ENCODE measurements around the gene ELL.
"Not testable (repeated sequence)": the region's sequence is repeated elsewhere in the genome, so short reads cannot be mapped to it uniquely, and the experiment has no call there.

Gene ELL

DNA sequence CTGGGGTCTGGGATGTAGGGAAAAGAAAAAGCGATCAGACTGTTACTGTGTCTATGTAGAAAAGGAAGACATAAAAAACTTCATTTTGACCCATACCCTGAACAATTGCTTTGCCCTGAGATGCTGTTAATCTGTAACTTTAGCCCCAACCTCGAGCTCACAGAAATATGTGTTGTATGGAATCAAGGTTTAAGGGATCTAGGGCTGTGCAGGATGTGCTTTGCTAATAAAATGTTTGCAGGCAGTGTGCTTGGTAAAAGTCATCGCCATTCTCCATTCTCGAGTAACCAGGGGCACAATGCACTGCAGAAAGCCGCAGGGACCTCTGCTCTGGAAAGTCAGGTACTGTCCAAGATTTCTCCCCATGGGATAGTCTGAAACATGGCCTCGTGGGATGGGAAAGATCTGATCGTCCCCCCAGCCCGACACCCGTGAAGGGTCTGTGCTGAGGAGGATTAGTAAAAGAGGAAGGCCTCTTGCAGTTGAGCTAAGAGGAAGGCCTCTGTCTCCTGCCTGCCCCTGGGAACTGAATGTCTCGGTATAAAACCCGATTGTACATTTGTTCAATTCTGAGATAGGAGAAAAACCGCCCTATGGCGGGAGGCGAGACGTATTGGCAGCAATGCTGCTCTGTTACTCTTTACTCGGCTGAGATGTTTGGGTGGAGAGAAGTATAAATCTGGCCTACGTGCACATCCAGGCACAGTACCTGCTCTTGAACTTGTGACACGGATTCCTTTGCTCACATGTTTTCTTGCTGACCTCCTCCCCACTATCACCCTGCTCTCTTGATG lies 119.2 kb downstream of the ELL start:
- H3K4me3 ChIP-seq (ENCODE audit: low read length in 2 of 2); H3K27me3 ChIP-seq (ENCODE audit: control insufficient read depth in 1 of 2, insufficient read depth in 2 of 2, low read length in 2 of 2); H3K36me3 ChIP-seq (ENCODE audit: control insufficient read depth in 2 of 2, insufficient read depth in 2 of 2, low read length in 2 of 2); H3K9ac ChIP-seq (ENCODE audit: low read length in 2 of 2); H3K27ac ChIP-seq (ENCODE audit: low read length); H3K4me1 ChIP-seq (ENCODE audit: control insufficient read depth, insufficient read depth, low read length); H3K9me3 ChIP-seq (ENCODE audit: control insufficient read depth in 2 of 2, low read length in 2 of 2): not testable (repeated sequence)

DNA sequence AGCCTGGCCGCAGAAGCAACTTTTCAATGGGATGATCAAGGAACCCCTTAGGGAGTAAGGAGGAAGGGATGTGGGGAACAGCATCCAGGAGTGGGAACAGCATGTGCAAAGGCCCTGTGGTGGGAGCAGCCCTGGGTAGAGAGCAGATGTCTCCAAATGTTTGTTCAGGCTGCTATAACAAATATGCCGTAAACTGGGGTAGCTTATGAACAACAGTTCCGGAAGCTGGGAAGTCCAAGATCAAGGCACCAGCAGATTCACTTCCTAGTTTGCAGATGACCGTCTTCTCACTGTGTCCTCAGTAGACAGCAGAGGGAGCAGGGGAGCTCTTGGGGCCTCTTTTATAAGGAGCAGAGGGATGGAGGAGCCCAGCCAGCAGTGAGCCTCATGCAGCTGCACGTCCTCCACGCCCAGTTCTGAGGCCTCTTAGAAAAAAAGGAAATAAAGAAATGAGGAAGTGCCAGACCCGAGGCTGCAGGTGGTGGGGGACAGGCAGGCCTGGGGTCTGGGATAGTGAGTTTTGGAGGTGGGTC lies 120.2 kb downstream of the ELL start:
- H3K9ac ChIP-seq (ENCODE audit: low read length in 2 of 2): no peak overlapping the region
- H3K4me1 ChIP-seq (ENCODE audit: control insufficient read depth, insufficient read depth, low read length): peaks cover 4% of the 10 kb centered on the region
- H3K27ac ChIP-seq (ENCODE audit: low read length): no peak overlapping the region
- no peak overlapping the region for H3K4me3 ChIP-seq (ENCODE audit: low read length in 2 of 2)
- no peaks in the 10 kb centered on the region for H3K9me3 ChIP-seq (ENCODE audit: control insufficient read depth in 2 of 2, low read length in 2 of 2)
- no peaks in the 10 kb centered on the region for H3K36me3 ChIP-seq (ENCODE audit: control insufficient read depth in 2 of 2, insufficient read depth in 2 of 2, low read length in 2 of 2)
- peaks cover 15 to 18% of the 10 kb centered on the region in 2 donors for H3K27me3 ChIP-seq (ENCODE audit: control insufficient read depth in 1 of 2, insufficient read depth in 2 of 2, low read length in 2 of 2)

DNA sequence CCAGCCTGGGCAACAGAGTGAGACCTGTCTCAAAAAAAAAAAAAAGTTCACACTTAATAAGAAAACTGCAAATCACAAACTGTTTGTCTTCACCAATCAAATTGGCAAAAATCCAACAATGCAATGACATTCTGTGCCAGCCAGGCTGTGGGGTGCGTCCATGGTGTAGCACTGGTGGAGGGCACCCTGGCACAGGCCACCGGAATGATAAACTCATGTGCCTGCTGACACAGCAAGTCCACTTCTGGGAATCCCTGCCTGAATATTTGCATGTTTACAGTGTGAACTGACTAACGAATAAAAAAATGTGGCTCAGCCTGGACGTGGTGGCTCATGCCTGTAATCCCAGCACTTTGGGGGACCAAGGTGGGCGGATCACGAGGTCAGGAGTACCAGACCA lies 122.9 kb downstream of the ELL start:
- H3K27ac ChIP-seq (ENCODE audit: low read length): no peak overlapping the region
- H3K36me3 ChIP-seq (ENCODE audit: control insufficient read depth in 2 of 2, insufficient read depth in 2 of 2, low read length in 2 of 2): no peaks in the 10 kb centered on the region
- peaks cover 21 to 22% of the 10 kb centered on the region in 2 donors for H3K27me3 ChIP-seq (ENCODE audit: control insufficient read depth in 1 of 2, insufficient read depth in 2 of 2, low read length in 2 of 2)
- H3K9ac ChIP-seq (ENCODE audit: low read length in 2 of 2): no peak overlapping the region
- H3K4me3 ChIP-seq (ENCODE audit: low read length in 2 of 2): no peak overlapping the region
- H3K9me3 ChIP-seq (ENCODE audit: control insufficient read depth in 2 of 2, low read length in 2 of 2): no peaks in the 10 kb centered on the region
- H3K4me1 ChIP-seq (ENCODE audit: control insufficient read depth, insufficient read depth, low read length): peaks cover 4% of the 10 kb centered on the region

DNA sequence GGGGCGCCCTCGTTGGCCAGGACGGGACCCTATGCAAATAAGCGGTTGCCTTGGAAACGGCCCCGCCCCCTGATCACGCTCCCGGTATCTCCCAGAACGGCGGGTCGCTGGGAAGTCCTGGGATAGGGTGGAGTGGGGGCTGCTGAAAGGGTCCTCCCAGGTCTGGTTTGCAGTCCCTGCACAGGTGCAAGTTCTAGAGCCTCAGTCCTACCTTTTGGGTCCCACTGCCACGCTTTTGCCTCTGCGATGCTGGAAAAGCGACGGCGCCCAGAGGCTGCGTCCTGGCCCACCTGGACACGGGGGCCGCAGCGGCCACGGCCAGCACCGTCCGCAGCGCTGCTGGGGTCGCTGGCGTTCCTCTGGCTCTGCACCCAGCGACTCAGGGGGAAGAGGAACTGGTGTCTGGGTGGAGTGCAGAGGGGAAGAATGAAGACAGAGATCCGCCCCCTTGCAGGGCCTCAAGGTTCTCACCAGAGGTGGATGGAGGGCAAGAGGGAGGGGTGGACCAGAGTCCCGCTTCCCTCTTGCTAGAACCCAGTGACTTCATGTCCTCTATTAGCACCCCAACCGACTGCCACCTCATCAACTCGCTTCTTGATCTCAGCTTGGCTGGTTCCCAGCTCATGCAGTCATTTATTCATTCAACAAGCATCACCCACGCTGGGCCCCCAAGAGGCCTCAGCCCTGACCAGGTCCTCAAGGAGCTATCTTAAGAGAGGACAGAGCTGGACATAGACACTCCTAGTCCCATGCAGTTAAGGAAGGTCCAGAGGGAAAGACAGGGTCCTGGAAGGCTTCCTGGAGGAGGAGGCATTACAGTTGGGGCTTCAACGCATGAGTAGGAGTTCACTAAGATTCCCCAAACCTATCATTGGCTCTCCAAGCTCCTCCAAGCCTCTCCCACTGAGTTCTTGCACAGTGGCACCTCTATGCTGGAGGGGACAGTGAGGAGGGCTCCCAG lies 124.3 kb downstream of the ELL start, which contains the start of gene LRRC25:
Gene LRRC25 (minus strand): TSS at position 381 of the 961 bp plus-strand sequence. CDS start 659 bp downstream, outside the sequence.
- Histone ChIP-seq H3K27me3 (ENCODE audit: control insufficient read depth in 1 of 2, insufficient read depth in 2 of 2, low read length in 2 of 2) (peaks cover 21 to 22% of the 10 kb centered on the region in 2 donors), H3K9ac (ENCODE audit: low read length in 2 of 2) (no peak within 1 kb of the TSS), H3K27ac (ENCODE audit: low read length) (no peak within 1 kb of the TSS), H3K36me3 (ENCODE audit: control insufficient read depth in 2 of 2, insufficient read depth in 2 of 2, low read length in 2 of 2) (no peaks in the 10 kb centered on the region), H3K4me1 (ENCODE audit: control insufficient read depth, insufficient read depth, low read length) (peaks cover 4% of the 10 kb centered on the region), H3K4me3 (ENCODE audit: low read length in 2 of 2) (peak within 1 kb of the TSS in 1 of 2 donors; percentile 54), H3K9me3 (ENCODE audit: control insufficient read depth in 2 of 2, low read length in 2 of 2) (no peaks in the 10 kb centered on the region)

DNA sequence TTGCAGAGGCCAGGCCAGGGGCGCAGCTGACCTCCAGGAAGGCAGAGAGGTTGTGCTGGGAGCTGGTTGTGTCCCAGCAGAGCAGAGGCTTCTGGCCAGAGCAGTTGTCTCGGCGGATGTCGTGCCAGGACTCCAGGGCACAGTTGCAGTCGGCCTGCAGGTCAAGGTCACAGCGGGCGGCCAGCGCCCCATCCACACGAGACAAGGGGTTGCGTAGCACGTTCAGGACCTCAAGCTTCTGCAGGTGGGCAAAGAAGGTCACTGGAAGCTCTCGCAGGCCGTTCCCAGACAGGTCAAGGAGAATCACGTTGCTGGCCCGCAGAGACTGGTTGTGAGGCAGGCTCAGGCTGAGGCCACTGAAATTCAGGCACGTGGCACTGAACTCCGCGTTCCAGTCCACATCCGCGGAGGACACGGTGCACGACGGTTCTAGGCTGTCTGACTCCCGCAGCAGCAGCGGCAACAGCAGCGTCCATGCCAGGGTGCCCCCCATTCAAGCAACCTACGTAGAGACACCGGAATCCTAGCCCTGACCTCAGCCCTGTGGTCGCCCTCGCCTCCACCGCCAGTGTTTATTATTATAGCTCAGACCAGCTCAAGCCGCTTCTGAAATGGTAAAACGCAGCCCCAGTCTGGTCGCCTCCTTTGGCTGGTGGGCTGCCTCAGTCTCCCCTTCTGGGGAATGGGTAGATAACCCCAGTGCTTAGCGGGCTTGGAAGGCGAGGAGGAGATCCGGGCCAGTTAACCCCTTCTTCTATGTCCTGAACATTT lies 125.2 kb downstream of the ELL start:
- H3K9me3 ChIP-seq (ENCODE audit: control insufficient read depth in 2 of 2, low read length in 2 of 2): no peaks in the 10 kb centered on the region
- peaks cover 4% of the 10 kb centered on the region for H3K4me1 ChIP-seq (ENCODE audit: control insufficient read depth, insufficient read depth, low read length)
- peak overlapping the region in 1 of 2 donors; percentile 54 for H3K4me3 ChIP-seq (ENCODE audit: low read length in 2 of 2)
- H3K9ac ChIP-seq (ENCODE audit: low read length in 2 of 2): no peak overlapping the region
- H3K36me3 ChIP-seq (ENCODE audit: control insufficient read depth in 2 of 2, insufficient read depth in 2 of 2, low read length in 2 of 2): no peaks in the 10 kb centered on the region
- peaks cover 21 to 22% of the 10 kb centered on the region in 2 donors for H3K27me3 ChIP-seq (ENCODE audit: control insufficient read depth in 1 of 2, insufficient read depth in 2 of 2, low read length in 2 of 2)
- no peak overlapping the region for H3K27ac ChIP-seq (ENCODE audit: low read length)

DNA sequence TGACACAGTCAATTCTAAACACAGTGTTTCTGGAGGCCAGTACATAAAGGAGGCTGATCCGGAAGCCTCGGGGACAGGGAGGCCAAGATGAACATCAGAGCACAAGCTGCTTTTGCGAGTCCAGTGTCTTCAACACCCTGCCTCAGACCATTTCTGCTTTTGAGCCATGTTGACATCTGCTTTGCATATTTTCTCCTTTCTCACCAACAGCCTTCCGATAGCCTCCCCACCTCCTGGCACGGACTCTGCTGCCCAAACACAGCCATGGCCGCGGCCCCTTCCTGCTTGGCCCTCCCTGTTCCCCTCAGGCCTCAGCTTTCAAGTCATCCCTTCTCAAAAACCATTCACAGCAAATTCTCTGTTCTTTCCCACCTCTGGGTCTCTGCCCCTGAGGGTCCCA lies 128.0 kb downstream of the ELL start:
- Histone ChIP-seq H3K9ac (ENCODE audit: low read length in 2 of 2) (no peak overlapping the region), H3K36me3 (ENCODE audit: control insufficient read depth in 2 of 2, insufficient read depth in 2 of 2, low read length in 2 of 2) (no peaks in the 10 kb centered on the region), H3K27ac (ENCODE audit: low read length) (no peak overlapping the region), H3K4me3 (ENCODE audit: low read length in 2 of 2) (no peak overlapping the region), H3K27me3 (ENCODE audit: control insufficient read depth in 1 of 2, insufficient read depth in 2 of 2, low read length in 2 of 2) (peaks cover 21 to 22% of the 10 kb centered on the region in 2 donors), H3K9me3 (ENCODE audit: control insufficient read depth in 2 of 2, low read length in 2 of 2) (no peaks in the 10 kb centered on the region), H3K4me1 (ENCODE audit: control insufficient read depth, insufficient read depth, low read length) (peaks cover 4% of the 10 kb centered on the region)

DNA sequence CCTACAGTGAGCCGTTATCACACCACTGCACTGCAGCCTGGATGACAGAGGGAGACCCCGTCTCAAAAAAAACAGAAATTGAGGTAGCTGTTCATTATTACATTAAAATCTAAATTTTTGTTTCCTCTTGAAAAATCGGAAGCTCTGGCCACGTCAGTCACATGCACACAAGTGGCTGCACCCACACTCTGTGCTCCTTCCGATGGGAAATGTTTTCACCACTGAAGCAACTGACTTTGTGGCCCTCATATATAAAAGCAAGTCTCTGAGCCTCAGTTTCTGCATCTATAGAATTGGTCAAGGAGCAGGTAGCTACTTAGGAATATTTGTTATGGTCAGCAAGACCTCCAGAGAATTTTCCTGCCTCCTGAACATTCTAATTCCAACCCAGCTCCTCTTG lies 128.9 kb downstream of the ELL start:
- H3K9me3 ChIP-seq (ENCODE audit: control insufficient read depth in 2 of 2, low read length in 2 of 2): no peaks in the 10 kb centered on the region
- peaks cover 16 to 19% of the 10 kb centered on the region in 2 donors for H3K27me3 ChIP-seq (ENCODE audit: control insufficient read depth in 1 of 2, insufficient read depth in 2 of 2, low read length in 2 of 2)
- H3K27ac ChIP-seq (ENCODE audit: low read length): no peak overlapping the region
- no peak overlapping the region for H3K9ac ChIP-seq (ENCODE audit: low read length in 2 of 2)
- no peaks in the 10 kb centered on the region for H3K36me3 ChIP-seq (ENCODE audit: control insufficient read depth in 2 of 2, insufficient read depth in 2 of 2, low read length in 2 of 2)
- H3K4me3 ChIP-seq (ENCODE audit: low read length in 2 of 2): no peak overlapping the region
- peaks cover 12% of the 10 kb centered on the region for H3K4me1 ChIP-seq (ENCODE audit: control insufficient read depth, insufficient read depth, low read length)
